OCI-LY1 (cell line): ENCODE results near the gene ZBTB20.

ENCODE experiments used
- H2AFZ ChIP-seq: fragments of 200-600 bp; sonication (generic), shearing (Covaris generic); 2 replicates; pipeline ENCODE4 v1.6.0; 2014; ENCODE audit warnings: antibody characterized with exemption, mild to moderate bottlenecking, low read length
- H3F3A ChIP-seq: fragments of 200-600 bp; sonication (generic), shearing (Covaris generic); 2 replicates; pipeline ENCODE4 v1.6.0; 2014; ENCODE audit warnings: mild to moderate bottlenecking, antibody characterized with exemption, low read length, moderate library complexity; ENCODE audit not compliant: insufficient read depth
- H3K27ac ChIP-seq: fragments of 200-600 bp; sonication (generic); 2 replicates; pipeline ENCODE4 v1.5.1; 2014; ENCODE audit warnings: low read length, mixed run types, mild to moderate bottlenecking, low read depth; ENCODE audit not compliant: poor library complexity, severe bottlenecking
- H3K27me3 ChIP-seq: fragments of 200-600 bp; sonication (generic); 2 replicates; pipeline ENCODE4 v1.6.0; 2014; ENCODE audit warnings: antibody characterized with exemption, mild to moderate bottlenecking, low read length, moderate library complexity; ENCODE audit not compliant: insufficient read depth
- H3K36me3 ChIP-seq: fragments of 200-600 bp; sonication (generic); 2 replicates; pipeline ENCODE4 v1.6.1; 2014; ENCODE audit warnings: mild to moderate bottlenecking, antibody characterized with exemption, low read length, moderate library complexity, mixed read lengths; ENCODE audit not compliant: insufficient read depth
- H3K4me1 ChIP-seq: fragments of 200-600 bp; sonication (generic); 2 replicates; pipeline ENCODE4 v1.5.1; 2014; ENCODE audit warnings: mild to moderate bottlenecking, low read length, moderate library complexity; ENCODE audit not compliant: insufficient read depth, severe bottlenecking
- H3K4me2 ChIP-seq: fragments of 200-600 bp; sonication (generic), shearing (Covaris generic); 2 replicates; pipeline ENCODE4 v1.6.1; 2014; ENCODE audit warnings: low read length
- H3K4me3 ChIP-seq: fragments of 200-600 bp; sonication (generic); 2 replicates; pipeline ENCODE4 v1.5.1; 2014; ENCODE audit warnings: low read length, low read depth, mild to moderate bottlenecking, mixed read lengths; ENCODE audit not compliant: poor library complexity, severe bottlenecking
- H3K79me2 ChIP-seq: fragments of 200-600 bp; shearing (Covaris generic); 2 replicates; pipeline ENCODE4 v1.6.1; 2016; ENCODE audit warnings: mixed run types, low read length, mixed read lengths; ENCODE audit not compliant: insufficient read depth
- H3K9ac ChIP-seq: fragments of 200-600 bp; sonication (generic), shearing (Covaris generic); 2 replicates; pipeline ENCODE4 v1.6.1; 2014; ENCODE audit warnings: mild to moderate bottlenecking, low read length, mixed read lengths
- H3K9me2 ChIP-seq: fragments of 200-600 bp; sonication (generic), shearing (Covaris generic); 2 replicates; pipeline ENCODE4 v1.6.1; 2014; ENCODE audit warnings: low read depth, mild to moderate bottlenecking, low read length, mixed read lengths
- H3K9me3 ChIP-seq: fragments of 200-600 bp; shearing (Covaris generic); 2 replicates; pipeline ENCODE4 v1.6.1; 2014; ENCODE audit warnings: low read length, mixed read lengths
- H4K20me1 ChIP-seq: fragments of 200-600 bp; sonication (generic), shearing (Covaris generic); 2 replicates; pipeline ENCODE4 v1.6.0; 2016; ENCODE audit warnings: mild to moderate bottlenecking, low read length; ENCODE audit not compliant: insufficient read depth
- CTCF ChIP-seq: fragments of 200-600 bp; sonication (generic), shearing (Covaris generic); IDR thresholded peaks from 2 replicates; pipeline ENCODE4 v1.5.1; 2017; ENCODE audit warnings: mild to moderate bottlenecking, antibody characterized with exemption, low read length, moderate library complexity, mixed read lengths
- EZH2 ChIP-seq: fragments of 200-600 bp; sonication (generic), shearing (Covaris generic); IDR thresholded peaks from 2 replicates; pipeline ENCODE4 v1.8.0; 2017; ENCODE audit warnings: borderline replicate concordance, mixed run types, mild to moderate bottlenecking, antibody characterized with exemption, low read length, moderate library complexity, mixed read lengths

The ZBTB20 gene

GRCh38 chr3:114499976-114500375, 647.1 kb downstream of the ZBTB20 start:
- no peak overlapping the region for H2AFZ ChIP-seq
- H3K4me1 ChIP-seq, result no peaks in the 10 kb centered on the region
- H3K9me2 ChIP-seq, result no peaks in the 10 kb centered on the region
- H3F3A ChIP-seq, result no peaks in the 10 kb centered on the region
- no peaks in the 10 kb centered on the region for H3K79me2 ChIP-seq
- H3K27me3 ChIP-seq, result no peaks in the 10 kb centered on the region
- H3K9me3 ChIP-seq, result no peaks in the 10 kb centered on the region
- H3K4me2 ChIP-seq, result no peak overlapping the region
- H3K4me3 ChIP-seq, result no peak overlapping the region
- H3K36me3 ChIP-seq, result no peaks in the 10 kb centered on the region
- no peak overlapping the region for H3K27ac ChIP-seq
- H3K9ac ChIP-seq, result no peak overlapping the region
- TF ChIP-seq CTCF (no peak), EZH2 (no peak)
- no peaks in the 10 kb centered on the region for H4K20me1 ChIP-seq

- Histone ChIP-seq H3K79me2 (no peaks in the 10 kb centered on the region), H3K27me3 (no peaks in the 10 kb centered on the region), H3K9me3 (no peaks in the 10 kb centered on the region)
Observed at GRCh38 chr3:114498539-114499370, 648.3 kb downstream of the ZBTB20 start.

GRCh38 chr3:114496874-114497273, 650.2 kb downstream of the ZBTB20 start:
- no peaks in the 10 kb centered on the region for H3K27me3 ChIP-seq
- H3K4me3 ChIP-seq, result no peak overlapping the region
- no peak overlapping the region for H2AFZ ChIP-seq
- H3K79me2 ChIP-seq, result no peaks in the 10 kb centered on the region
- no peaks in the 10 kb centered on the region for H3F3A ChIP-seq
- H4K20me1 ChIP-seq, result no peaks in the 10 kb centered on the region
- no peak overlapping the region for H3K9ac ChIP-seq
- TF ChIP-seq CTCF, result no peak
- no peak for TF ChIP-seq EZH2
- H3K9me2 ChIP-seq, result no peaks in the 10 kb centered on the region
- no peaks in the 10 kb centered on the region for H3K9me3 ChIP-seq
- no peak overlapping the region for H3K4me2 ChIP-seq
- H3K36me3 ChIP-seq, result no peaks in the 10 kb centered on the region
- no peak overlapping the region for H3K27ac ChIP-seq
- no peaks in the 10 kb centered on the region for H3K4me1 ChIP-seq

More at GRCh38 chr3:114498539-114499370, 648.3 kb downstream of the ZBTB20 start:
- no peak overlapping the region for H3K9ac ChIP-seq
- TF ChIP-seq CTCF, result no peak
- TF ChIP-seq EZH2, result no peak
- H3F3A ChIP-seq, result no peaks in the 10 kb centered on the region
- H4K20me1 ChIP-seq, result no peaks in the 10 kb centered on the region
- no peak overlapping the region for H3K4me2 ChIP-seq
- H3K4me3 ChIP-seq, result no peak overlapping the region
- H3K36me3 ChIP-seq, result no peaks in the 10 kb centered on the region
- no peaks in the 10 kb centered on the region for H3K9me2 ChIP-seq
- H3K27ac ChIP-seq, result no peak overlapping the region
- H2AFZ ChIP-seq, result no peak overlapping the region
- no peaks in the 10 kb centered on the region for H3K4me1 ChIP-seq
